Activated T-helper 2 cell treated with anti-CD3 and anti-CD28 coated beads, Interferon-gamma antibody, Interleukin-2, Interleukin-4, amounts not matched to agents 10 μg/mL and 5 μg/mL and 100 μg/mL, durations not matched to agents 14 hours and 24 hours and 36 hours (primary cell): ENCODE measurements around the gene CHST8. TPM values are rescaled to one million over a fixed set of nuclear protein-coding genes. Genes with fewer than 3 reads are reported as not detected.

Experiments used
- DNase-seq: peaks from one replicate; pipeline ENCODE4 v3.0.0; 2021; ENCODE audit warnings: low spot score
- H3K27ac Mint-ChIP-seq: one replicate; pipeline ENCODE4 v1.8.0; 2021; ENCODE audit warnings: mixed read lengths
- H3K27me3 Mint-ChIP-seq: one replicate; pipeline ENCODE4 v1.8.0; 2021; ENCODE audit warnings: low read depth, mixed read lengths
- H3K36me3 Mint-ChIP-seq: one replicate; pipeline ENCODE4 v1.8.0; 2021; ENCODE audit warnings: low read depth, mixed read lengths
- H3K4me1 Mint-ChIP-seq: one replicate; pipeline ENCODE4 v1.8.0; 2021; ENCODE audit warnings: low read depth, mixed read lengths
- H3K4me3 Mint-ChIP-seq: one replicate; pipeline ENCODE4 v1.8.0; 2021; ENCODE audit warnings: low read depth, mild to moderate bottlenecking, moderate library complexity, mixed read lengths
- H3K9me3 Mint-ChIP-seq: one replicate; pipeline ENCODE4 v1.8.0; 2021; ENCODE audit warnings: mixed read lengths
- intact Hi-C: fragments of 100-400 bp; cut with micrococcal nuclease; formaldehyde crosslinking; loops from one replicate; pipeline ENCODE4 v1.15.1; 2023
- total RNA-seq: library from RNA; stranded (reverse); gene quantifications from 2 replicates; pipeline ENCODE4 v1.2.3, GENCODE V29; 2022

Gene CHST8
- total RNA-seq, 1 donor from 2014 or later, result not detected

GRCh38 chr19:33785795-33786194 lies 164.0 kb downstream of the CHST8 start:
- intact Hi-C loops, result no loop called here
- Mint-ChIP-seq H3K4me3 (no peak overlapping the region), H3K9me3 (no peaks in the 10 kb centered on the region), H3K4me1 (no peaks in the 10 kb centered on the region), H3K27me3 (peaks cover 12% of the 10 kb centered on the region), H3K36me3 (no peaks in the 10 kb centered on the region), H3K27ac (no peak overlapping the region)
- DNase-seq, result no peak

GRCh38 chr19:33788676-33789075 lies 166.9 kb downstream of the CHST8 start:
- no peak for DNase-seq
- Mint-ChIP-seq H3K9me3 (no peaks in the 10 kb centered on the region), H3K27me3 (peaks cover 23% of the 10 kb centered on the region), H3K27ac (no peak overlapping the region), H3K4me3 (no peak overlapping the region), H3K4me1 (no peaks in the 10 kb centered on the region), H3K36me3 (no peaks in the 10 kb centered on the region)
- intact Hi-C loops, result no loop called here

- intact Hi-C loops, result no loop called here
- Mint-ChIP-seq H3K36me3 (no peaks in the 10 kb centered on the region), H3K4me3 (no peak overlapping the region), H3K9me3 (no peaks in the 10 kb centered on the region), H3K4me1 (no peaks in the 10 kb centered on the region), H3K27me3 (peaks cover 23% of the 10 kb centered on the region), H3K27ac (no peak overlapping the region)
- no peak for DNase-seq
Measured at GRCh38 chr19:33789344-33789743, 167.6 kb downstream of the CHST8 start.

- H3K36me3 Mint-ChIP-seq, result no peaks in the 10 kb centered on the region
- intact Hi-C loops, result no loop called here
- H3K27me3 Mint-ChIP-seq, result peaks cover 21% of the 10 kb centered on the region
- no peaks in the 10 kb centered on the region for H3K9me3 Mint-ChIP-seq
- H3K4me3 Mint-ChIP-seq, result peak overlapping the region; percentile 65
- no peak for DNase-seq
- H3K27ac Mint-ChIP-seq, result peak overlapping the region; percentile 12
- H3K4me1 Mint-ChIP-seq, result no peaks in the 10 kb centered on the region
Measured at GRCh38 chr19:33794683-33795369, 173.1 kb downstream of the CHST8 start.

- peak overlapping the region; percentile 70 for H3K27ac Mint-ChIP-seq
- intact Hi-C loops, result loop anchor here (1.0 kb wide), 1 partner anchor 25 kb away; no protein-coding TSS in a partner anchor
- no peaks in the 10 kb centered on the region for H3K9me3 Mint-ChIP-seq
- peak; percentile 45 for DNase-seq
- H3K4me1 Mint-ChIP-seq, result no peaks in the 10 kb centered on the region
- no peaks in the 10 kb centered on the region for H3K36me3 Mint-ChIP-seq
- H3K4me3 Mint-ChIP-seq, result peak overlapping the region; percentile 77
- H3K27me3 Mint-ChIP-seq, result peaks cover 20% of the 10 kb centered on the region
Measured at GRCh38 chr19:33795370-33796163, 173.8 kb downstream of the CHST8 start.

DNA sequence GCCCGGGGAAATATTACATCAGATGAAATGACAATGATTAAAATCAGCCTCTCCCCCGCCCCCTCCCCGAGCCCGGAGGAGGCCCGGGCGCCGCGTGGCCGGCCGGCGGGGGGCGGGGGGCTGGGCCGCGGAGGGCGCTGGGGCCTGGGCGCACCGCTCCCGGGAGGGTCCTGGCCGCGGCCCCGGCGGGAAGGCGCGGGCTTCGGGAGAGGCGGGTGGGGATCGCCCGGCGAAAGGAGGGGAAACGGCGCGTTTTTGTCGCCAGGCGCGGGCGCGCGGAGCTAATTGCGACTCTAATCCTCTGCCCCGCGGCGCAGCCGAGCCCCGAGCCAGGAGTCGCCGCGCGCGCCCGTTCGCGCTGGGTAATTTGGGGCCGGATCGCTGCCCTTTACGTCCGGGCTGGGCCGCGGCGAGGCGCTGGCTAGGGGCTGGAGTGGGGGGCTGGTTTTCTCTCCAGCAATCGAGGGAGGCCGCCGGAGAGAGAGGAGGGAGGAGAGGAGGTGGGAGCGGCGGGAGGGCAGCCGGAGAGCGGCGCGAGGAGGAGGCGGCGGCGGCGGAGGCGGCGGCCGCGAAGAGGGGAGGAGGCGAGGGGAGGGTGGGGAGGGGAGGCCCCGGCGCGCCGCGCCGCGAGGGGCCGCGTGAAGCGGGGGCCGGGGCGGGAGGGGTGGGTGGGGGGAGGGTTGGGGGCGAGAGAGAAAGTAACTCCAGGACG lies 174.6 kb downstream of the CHST8 start, which contains the start of gene KCTD15:
TSS of gene KCTD15 (plus strand) at position 707 of the 712 bp plus-strand sequence. CDS start 3,585 bp downstream, outside the sequence.
- H3K27me3 Mint-ChIP-seq, result peaks cover 19% of the 10 kb centered on the region
- no peaks in the 10 kb centered on the region for H3K9me3 Mint-ChIP-seq
- intact Hi-C loops, result loop anchor here (1.0 kb wide), 1 partner anchor 24 kb away; no protein-coding TSS in a partner anchor
- H3K4me1 Mint-ChIP-seq, result no peaks in the 10 kb centered on the region
- H3K27ac Mint-ChIP-seq, result peak within 1 kb of the TSS; percentile 55
- H3K4me3 Mint-ChIP-seq, result peak within 1 kb of the TSS; percentile 79
- no peak for DNase-seq
- no peaks in the 10 kb centered on the region for H3K36me3 Mint-ChIP-seq

GRCh38 chr19:33797802-33798671 lies 176.3 kb downstream of the CHST8 start:
- Mint-ChIP-seq H3K4me1 (no peaks in the 10 kb centered on the region), H3K27ac (peak overlapping the region; percentile 52), H3K36me3 (no peaks in the 10 kb centered on the region), H3K27me3 (peaks cover 13% of the 10 kb centered on the region), H3K9me3 (no peaks in the 10 kb centered on the region), H3K4me3 (peak overlapping the region; percentile 73)
- intact Hi-C loops, result no loop called here
- DNase-seq, result no peak

DNA sequence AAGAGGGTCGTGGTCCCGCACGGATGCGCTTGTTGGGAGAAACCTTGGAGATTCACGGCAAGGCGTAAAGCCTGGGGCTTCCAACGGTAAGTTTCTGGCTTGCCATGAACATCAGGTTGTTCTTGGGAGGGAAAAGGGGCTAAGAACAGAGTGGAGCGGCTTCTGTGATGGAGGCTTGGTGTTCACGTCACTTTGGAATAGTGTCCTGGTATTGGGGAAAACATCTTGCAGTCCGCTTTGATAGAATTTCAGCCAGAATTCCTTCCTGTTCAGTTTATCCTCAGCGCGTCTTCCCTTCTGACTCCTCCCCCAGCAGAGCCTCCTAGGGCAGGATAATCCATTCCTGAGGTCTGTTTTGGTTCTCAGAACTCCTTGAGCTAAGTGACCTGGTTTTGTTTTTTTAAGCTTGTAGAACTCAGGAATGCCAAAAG lies 176.9 kb downstream of the CHST8 start:
- H3K27me3 Mint-ChIP-seq, result peaks cover 7% of the 10 kb centered on the region
- no peak for DNase-seq
- intact Hi-C loops, result no loop called here
- no peaks in the 10 kb centered on the region for H3K9me3 Mint-ChIP-seq
- H3K4me1 Mint-ChIP-seq, result no peaks in the 10 kb centered on the region
- H3K27ac Mint-ChIP-seq, result no peak overlapping the region
- H3K36me3 Mint-ChIP-seq, result no peaks in the 10 kb centered on the region
- peak overlapping the region; percentile 22 for H3K4me3 Mint-ChIP-seq

DNA sequence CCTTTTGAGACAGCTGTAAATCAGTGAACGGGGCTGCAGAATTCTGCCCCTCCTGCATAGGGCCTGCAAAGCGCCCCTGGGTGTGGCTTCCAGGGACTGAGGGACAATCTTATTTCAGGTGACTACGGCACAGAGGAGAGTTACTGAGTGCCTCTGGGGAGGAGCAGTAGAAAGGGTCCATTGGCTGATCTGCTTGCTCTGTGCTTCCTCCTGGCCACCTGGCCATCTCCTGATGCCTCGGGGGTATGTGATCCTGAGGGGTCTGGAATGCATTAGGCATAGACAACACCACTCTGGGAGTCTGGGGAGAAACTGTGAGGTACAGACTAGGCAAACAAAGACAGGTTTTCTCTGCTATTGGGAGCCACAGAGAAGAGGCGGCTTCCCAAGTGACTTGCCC lies 177.7 kb downstream of the CHST8 start:
- Mint-ChIP-seq H3K4me1 (no peaks in the 10 kb centered on the region), H3K36me3 (no peaks in the 10 kb centered on the region), H3K4me3 (no peak overlapping the region), H3K27me3 (peaks cover 7% of the 10 kb centered on the region), H3K27ac (no peak overlapping the region), H3K9me3 (no peaks in the 10 kb centered on the region)
- DNase-seq, result no peak
- intact Hi-C loops, result no loop called here

GRCh38 chr19:33800012-33800680 lies 178.4 kb downstream of the CHST8 start:
- Mint-ChIP-seq H3K4me1 (no peaks in the 10 kb centered on the region), H3K36me3 (no peaks in the 10 kb centered on the region), H3K27ac (no peak overlapping the region), H3K4me3 (no peak overlapping the region), H3K9me3 (no peaks in the 10 kb centered on the region), H3K27me3 (peaks cover 7% of the 10 kb centered on the region)
- DNase-seq, result no peak
- intact Hi-C loops, result no loop called here

DNA sequence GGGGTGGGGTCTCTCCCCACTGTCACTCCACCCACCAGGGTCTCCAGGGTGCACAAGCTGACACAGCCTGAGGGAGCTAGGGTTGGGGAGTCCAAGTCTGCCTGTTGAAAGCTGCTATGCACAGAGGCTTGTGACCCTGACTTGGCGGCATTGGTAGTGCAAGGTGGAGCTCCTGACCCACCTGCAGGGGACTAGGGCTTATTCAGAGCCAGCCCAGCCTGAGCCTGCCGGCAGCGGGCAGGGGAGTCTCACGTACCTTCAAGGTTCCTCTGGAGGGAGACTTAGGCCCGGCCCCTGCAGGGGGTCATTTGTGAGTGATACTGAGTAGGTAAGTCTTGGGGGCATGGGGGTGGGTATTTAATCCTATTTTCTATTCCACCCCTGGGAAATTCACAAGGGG lies 179.7 kb downstream of the CHST8 start:
- no peak overlapping the region for H3K4me3 Mint-ChIP-seq
- H3K27me3 Mint-ChIP-seq, result peaks cover 7% of the 10 kb centered on the region
- no peak for DNase-seq
- H3K9me3 Mint-ChIP-seq, result no peaks in the 10 kb centered on the region
- no peak overlapping the region for H3K27ac Mint-ChIP-seq
- H3K4me1 Mint-ChIP-seq, result peaks cover 2% of the 10 kb centered on the region
- no peaks in the 10 kb centered on the region for H3K36me3 Mint-ChIP-seq
- intact Hi-C loops, result no loop called here
